Inflammatory macrophage treated with lipopolysaccharide for 1 hour (primary cell): ENCODE measurements around the gene KCNE3.
"Not testable (repeated sequence)": the region's sequence is repeated elsewhere in the genome, so short reads cannot be mapped to it uniquely, and the experiment has no call there.

Experiments used
- DNase-seq, 2 donors: peaks; one replicate each; pipeline ENCODE4 v3.0.0-alpha.2; 2020 to 2022

KCNE3 gene

DNA sequence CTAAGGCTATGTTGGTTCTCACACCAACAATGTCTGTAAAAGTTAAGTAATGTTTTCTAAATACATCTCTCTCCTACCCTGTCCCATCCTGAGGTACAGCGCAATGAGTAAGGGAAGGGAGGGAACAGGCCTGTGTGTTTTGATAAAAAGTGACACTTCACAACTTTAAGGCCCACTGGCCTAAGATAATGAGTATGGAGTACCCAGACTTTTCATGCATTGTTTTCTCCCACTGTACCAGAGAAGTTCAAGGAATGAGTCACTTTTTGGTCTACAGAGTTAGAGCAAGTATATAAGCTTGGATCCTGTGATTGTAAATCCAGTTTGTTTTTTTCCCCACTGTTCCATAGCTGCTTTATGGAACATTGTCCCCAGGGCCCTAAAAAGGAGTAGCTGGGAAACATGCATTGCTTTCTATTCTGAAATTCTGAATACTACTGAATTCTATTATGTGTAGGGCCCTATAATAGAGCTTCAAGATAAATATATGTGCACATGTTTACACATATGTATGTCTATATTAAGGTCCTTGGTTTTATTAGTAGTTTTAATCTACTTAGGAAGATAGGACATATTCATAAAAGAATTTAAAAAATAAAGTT, 29.8 kb downstream of the KCNE3 start:
- DNase-seq = no peak

DNA sequence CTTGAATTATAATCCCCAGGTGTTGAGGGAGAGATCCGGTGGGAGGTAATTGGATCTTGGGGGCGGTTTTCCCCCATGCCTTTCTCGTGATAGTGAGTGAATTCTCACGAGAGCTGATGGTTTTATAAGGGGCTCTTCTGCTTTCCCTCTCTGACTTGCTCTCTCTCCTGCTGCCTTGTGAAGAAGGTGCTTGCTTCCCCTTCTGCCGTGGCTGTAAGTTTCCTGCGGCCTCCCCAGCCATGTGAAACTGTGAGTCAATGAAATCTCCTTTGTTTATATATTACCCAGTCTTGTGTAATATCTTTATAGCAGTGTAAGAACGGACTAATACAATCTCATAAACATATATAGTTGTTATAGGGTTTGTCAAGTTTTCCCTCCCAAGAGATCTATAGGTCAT, 32.8 kb downstream of the KCNE3 start:
- DNase-seq = peak; percentile 30 to 72

DNA sequence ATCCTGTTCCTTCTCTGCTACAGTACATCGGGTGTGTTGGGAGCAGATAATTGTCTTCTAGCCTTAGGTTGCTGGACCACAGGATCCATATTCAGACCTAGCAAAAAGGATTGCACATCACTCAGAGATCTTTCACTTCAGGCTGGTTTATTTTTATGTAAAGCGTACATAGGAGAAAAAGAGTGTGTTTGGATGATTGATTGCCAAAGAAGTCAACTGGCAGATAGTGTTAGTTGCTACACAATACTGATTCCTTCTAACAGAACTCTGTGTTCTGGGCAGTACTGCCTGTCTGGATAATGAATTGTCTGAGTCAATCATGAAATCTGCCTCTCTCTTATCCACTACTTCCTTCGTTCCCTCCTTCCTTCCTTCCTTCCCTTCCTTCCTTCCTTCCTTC, 38.1 kb downstream of the KCNE3 start:
- no peak for DNase-seq

DNA sequence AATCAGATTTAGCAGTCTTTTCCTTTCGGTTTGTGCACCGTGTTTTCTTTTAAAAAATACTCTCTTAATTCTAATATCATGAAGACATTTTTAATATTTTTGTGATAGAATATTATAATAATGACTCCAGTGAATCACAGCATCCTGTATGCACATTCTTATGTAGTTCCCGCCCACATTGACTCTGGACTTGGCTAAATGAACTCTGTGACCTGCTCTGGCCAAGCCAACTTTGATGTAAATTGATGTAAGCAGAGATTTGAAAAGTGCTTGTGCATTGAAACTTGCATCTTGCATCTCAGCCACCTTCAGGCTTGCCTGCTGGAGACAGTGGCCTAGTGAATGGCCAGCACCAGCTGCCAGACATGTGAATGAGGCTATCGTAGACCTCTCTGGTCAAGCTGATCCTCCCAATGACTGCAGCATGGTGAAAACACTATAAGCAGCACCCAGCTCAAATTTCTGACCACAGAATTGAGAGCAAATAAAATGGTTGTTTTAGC, 39.9 kb downstream of the KCNE3 start:
- DNase-seq = no peak

DNA sequence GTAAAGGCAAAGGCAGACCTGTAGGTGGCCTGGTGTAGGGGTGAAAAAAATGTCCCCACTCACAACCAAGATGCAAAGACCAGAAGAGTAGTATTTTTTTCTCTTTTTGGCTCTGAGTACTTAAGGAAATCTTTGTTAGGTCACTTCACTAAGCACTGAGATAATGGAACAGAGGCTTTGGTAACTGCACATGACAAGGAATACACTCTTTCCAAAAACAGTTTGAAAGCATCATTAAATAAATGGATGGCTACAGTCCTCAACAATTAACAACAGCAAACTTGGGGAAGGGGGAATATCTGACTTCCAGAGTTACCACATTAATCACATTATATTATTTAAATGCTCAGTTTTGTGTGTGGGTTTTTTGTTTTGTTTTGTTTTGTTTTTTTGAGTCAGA, 42.2 kb downstream of the KCNE3 start:
- no peak for DNase-seq

DNA sequence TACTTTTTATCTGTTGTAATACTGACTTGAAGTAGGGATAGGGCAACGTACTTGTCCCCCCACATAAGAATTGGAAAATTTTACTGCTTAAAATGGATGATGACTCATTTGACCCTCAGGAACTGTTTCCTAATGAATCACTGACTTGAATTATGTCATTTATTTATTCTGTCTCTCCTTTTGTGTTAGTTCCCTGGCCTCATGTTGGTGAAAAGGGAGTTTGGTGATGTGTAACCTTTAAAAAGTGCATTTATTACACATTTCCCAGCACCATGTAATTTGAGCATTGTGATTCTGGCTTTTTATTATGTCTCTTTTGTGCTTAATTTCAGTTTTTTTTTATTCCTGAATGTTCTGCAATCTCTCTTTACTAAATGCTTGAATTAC, 48.8 kb downstream of the KCNE3 start:
- peak in 1 of 2 donors; percentile 10 for DNase-seq

DNA sequence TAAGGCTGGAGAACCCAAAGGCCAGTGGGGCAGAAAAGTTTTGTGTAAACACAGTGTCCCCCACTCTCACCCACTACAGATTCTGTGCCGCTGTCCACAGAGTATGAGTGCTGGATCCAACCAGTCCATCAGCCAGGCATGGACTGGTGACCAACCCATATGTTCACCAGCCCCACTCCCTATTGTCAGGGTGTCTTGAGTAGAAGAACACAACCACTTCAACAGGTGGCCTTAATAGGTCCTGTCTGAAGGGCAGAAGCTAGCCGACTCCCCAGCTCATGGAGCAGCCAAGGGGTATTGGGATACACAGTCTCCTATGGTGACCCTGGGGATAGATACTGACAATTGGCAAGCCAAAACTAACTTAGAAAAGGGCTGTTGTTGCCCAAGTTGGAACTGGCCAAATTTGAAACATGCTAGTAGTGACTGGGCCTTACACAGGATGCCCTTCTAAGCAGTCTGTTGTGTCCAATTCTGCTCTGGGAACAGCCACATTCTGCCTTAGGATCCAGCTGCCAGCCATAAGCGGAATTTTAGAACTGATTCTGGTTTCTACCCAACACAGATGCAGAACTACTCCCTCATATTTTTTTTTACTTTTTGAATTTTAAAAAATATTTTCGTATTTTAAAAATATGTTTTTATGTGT, 49.4 kb downstream of the KCNE3 start:
- no peak for DNase-seq

DNA sequence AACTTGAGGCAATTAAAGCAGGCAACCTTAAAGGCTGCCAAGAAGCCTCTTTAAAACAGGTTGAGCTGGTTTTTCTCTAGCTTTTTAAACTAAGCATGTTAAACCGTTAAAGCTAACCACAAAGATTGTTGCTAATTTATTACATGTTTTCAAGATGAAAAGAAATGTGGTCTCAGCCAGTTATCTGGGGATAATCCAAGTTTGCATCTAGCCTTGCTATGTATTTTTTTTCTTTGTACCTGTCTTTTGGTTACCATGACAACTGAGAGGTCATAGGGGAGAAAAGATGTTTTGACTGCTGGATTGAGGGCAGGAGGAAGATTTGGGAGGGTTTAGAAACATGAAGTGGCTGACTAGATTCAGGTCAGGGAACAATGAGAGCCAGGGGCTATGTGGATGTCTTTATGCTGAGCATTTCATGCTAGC, 50.0 kb downstream of the KCNE3 start:
- no peak for DNase-seq

DNA sequence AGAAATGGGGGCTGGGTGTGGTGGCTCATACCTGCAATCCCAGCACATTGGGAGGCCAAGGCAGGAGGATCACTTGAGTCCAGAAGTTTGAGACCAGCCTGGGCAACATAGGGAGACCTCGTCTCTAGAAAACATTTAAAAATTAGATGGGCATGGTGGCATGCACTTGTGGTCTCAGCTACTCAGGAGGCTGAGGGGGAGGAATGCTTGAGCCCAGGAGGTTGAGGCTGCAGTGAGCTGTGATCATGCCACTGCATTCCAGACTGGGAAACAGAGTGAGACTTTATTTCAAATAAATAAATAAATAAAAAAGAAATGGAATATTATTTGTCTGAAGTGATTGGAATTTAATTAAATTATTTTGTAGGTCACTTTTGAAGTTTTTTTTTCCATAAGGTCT, 50.4 kb downstream of the KCNE3 start:
- not testable (repeated sequence) for DNase-seq

DNA sequence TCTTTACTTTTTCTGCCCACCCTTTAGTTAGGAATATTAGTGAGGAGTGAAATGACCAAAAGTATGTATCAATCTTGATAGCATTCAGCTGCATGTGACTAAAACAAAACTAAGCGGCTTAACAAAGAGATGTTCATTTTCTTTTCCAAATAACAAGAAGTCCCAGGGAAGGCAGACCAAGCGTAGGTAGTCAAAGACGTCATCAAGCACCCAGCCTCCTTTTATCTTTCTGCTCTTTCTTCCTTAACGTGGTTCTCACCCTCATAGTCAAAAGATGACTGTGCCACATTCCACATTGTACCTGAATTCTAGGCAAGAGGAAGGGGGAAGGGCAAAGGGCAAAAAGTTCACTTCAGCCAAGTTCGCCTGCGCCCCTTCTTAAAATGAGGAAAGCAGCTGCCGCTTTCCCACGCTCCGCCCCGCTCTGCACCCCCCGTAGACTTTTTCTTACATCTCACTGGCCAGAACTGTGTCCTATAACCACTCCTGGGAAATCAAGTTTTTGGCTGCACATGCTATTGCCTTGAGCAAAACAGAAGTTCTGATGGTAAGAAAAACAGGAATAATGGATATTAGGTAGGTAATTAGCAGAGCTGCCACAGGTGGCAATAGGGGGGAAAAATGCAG, 54.5 kb downstream of the KCNE3 start:
- DNase-seq = no peak

DNA sequence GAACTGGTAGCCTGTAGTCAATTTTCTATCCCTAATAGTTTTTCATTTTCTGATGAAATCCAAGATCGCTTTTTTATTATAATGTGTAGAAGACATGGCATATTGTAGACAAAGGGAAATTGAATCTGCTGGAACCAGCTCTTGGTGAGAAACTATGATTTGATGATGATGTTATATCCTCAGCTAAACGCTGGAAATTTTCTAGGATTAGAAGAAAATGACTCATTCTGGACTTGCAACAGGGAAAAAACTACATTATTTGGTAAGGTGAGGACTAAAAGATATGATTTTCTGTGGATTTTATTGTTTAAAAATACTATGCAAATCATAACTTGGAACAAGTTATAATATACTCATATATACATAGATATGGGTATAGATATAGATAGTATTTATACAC, 55.0 kb downstream of the KCNE3 start:
- peak; percentile 26 to 44 for DNase-seq

DNA sequence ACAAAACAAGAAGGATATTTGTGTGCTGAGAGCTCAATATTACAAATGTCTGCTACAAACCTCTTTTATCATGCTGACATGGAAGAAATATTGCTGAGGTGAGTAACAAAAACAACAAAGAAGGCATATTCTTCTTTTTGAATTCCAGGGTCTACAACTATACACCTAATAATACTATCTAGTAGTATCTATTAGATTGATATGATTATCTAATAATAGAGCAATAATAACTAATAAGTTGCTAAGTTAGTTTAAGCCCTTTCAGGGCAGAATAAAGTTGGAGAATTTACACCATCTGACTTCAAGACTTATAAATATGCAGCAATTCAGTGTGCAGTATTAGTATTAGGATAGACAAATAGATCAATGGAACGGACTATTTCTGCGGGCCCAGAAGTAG, 57.7 kb downstream of the KCNE3 start:
- DNase-seq = no peak
